CD14-positive monocyte (primary cell): ENCODE data around the gene DENND1B. TPM values are rescaled to one million over a fixed set of nuclear protein-coding genes. Genes with fewer than 3 reads are reported as not detected.

Experiments
- DNase-seq, 3 donors: peaks; one replicate each; pipeline ENCODE4 v3.0.0-alpha.2; 2011 to 2022
- H2AFZ ChIP-seq: 2 replicates; pipeline ENCODE4 v1.6.0; 2012; ENCODE audit warnings: mild to moderate bottlenecking, low read depth, low read length, inconsistent platforms; ENCODE audit not compliant: insufficient read depth, poor library complexity, severe bottlenecking
- H3K27ac ChIP-seq, 2 donors: 1 replicate in 1 of 2; 2 replicates in 1 of 2; pipeline ENCODE4 v1.5.1; 2012 to 2013; ENCODE audit warnings: low read length in 2 of 2, control low read depth in 1 of 2, inconsistent platforms in 1 of 2, low read depth in 1 of 2, mild to moderate bottlenecking in 1 of 2
- H3K27me3 ChIP-seq, 2 donors: one replicate each; pipeline versions ENCODE4 v1.6.0 to v1.6.1; 2011 to 2013; ENCODE audit warnings: low read length in 2 of 2; ENCODE audit not compliant: control insufficient read depth in 2 of 2, insufficient read depth in 2 of 2
- H3K36me3 ChIP-seq, 2 donors: replicated peaks in 1 of 2; 1 replicate in 1 of 2; 2 replicates in 1 of 2; pipeline versions ENCODE4 v1.5.1 to v1.6.1; 2012 to 2013; ENCODE audit warnings: low read length in 2 of 2, control low read depth in 1 of 2, inconsistent platforms in 1 of 2, mild to moderate bottlenecking in 1 of 2; ENCODE audit not compliant: insufficient read depth in 2 of 2, control insufficient read depth in 1 of 2
- H3K4me1 ChIP-seq, 2 donors: 1 replicate in 1 of 2; 2 replicates in 1 of 2; pipeline versions ENCODE4 v1.5.1 to v1.6.1; 2012 to 2013; ENCODE audit warnings: low read length in 2 of 2, control low read depth in 1 of 2, inconsistent platforms in 1 of 2, mild to moderate bottlenecking in 1 of 2, moderate library complexity in 1 of 2; ENCODE audit not compliant: insufficient read depth in 2 of 2, control insufficient read depth in 1 of 2
- H3K4me2 ChIP-seq: replicated peaks from 2 replicates; pipeline ENCODE3; 2012; ENCODE audit warnings: low read length, moderate library complexity, mild to moderate bottlenecking; ENCODE audit not compliant: poor library complexity, severe bottlenecking; ENCODE audit errors: extremely low read depth
- H3K4me3 ChIP-seq, 3 experiments: fragments of 200-600 bp in 1 of 3; sonication (generic) in 1 of 3; replicated peaks in 1 of 3; 1 replicate in 2 of 3; 2 replicates in 1 of 3; pipeline ENCODE4 v1.5.1; 2011 to 2013; ENCODE audit warnings: low read length in 3 of 3, mild to moderate bottlenecking in 3 of 3, control low read depth in 2 of 3, low read depth in 2 of 3, inconsistent platforms in 1 of 3, moderate library complexity in 1 of 3
- H3K79me2 ChIP-seq: 2 replicates; pipeline ENCODE4 v1.6.0; 2012; ENCODE audit warnings: mild to moderate bottlenecking, control low read depth, inconsistent platforms, low read length, moderate library complexity; ENCODE audit not compliant: insufficient read depth
- H3K9ac ChIP-seq: 2 replicates; pipeline ENCODE4 v1.6.0; 2017; ENCODE audit warnings: low read length, mild to moderate bottlenecking; ENCODE audit not compliant: insufficient read depth, poor library complexity, severe bottlenecking
- H3K9me3 ChIP-seq, 2 donors: replicated peaks in 1 of 2; 1 replicate in 1 of 2; 2 replicates in 1 of 2; pipeline versions ENCODE4 v1.5.1 to v1.6.1; 2012 to 2013; ENCODE audit warnings: low read length in 2 of 2, control low read depth in 1 of 2; ENCODE audit not compliant: control insufficient read depth in 1 of 2, insufficient read depth in 1 of 2
- H4K20me1 ChIP-seq: 2 replicates; pipeline ENCODE4 v1.6.0; 2012; ENCODE audit warnings: mild to moderate bottlenecking, low read length, control low read depth, moderate library complexity; ENCODE audit not compliant: insufficient read depth
- H3K27ac Mint-ChIP-seq, 7 donors: one replicate each; pipeline ENCODE4 v1.8.0; 2020; ENCODE audit warnings: mild to moderate bottlenecking in 7 of 7, mixed read lengths in 7 of 7, moderate library complexity in 6 of 7, inconsistent platforms in 2 of 7
- H3K27me3 Mint-ChIP-seq, 3 donors: one replicate each; pipeline ENCODE4 v1.8.0; 2021 to 2022; ENCODE audit warnings: low read depth in 3 of 3, mild to moderate bottlenecking in 3 of 3, mixed read lengths in 3 of 3, moderate library complexity in 3 of 3, inconsistent platforms in 1 of 3
- H3K36me3 Mint-ChIP-seq, 2 donors: one replicate each; pipeline ENCODE4 v1.8.0; 2020; ENCODE audit warnings: mixed read lengths in 2 of 2, inconsistent platforms in 1 of 2, mild to moderate bottlenecking in 1 of 2
- H3K4me1 Mint-ChIP-seq: one replicate; pipeline ENCODE4 v1.8.0; 2020; ENCODE audit warnings: mild to moderate bottlenecking, mixed read lengths
- H3K4me3 Mint-ChIP-seq, 2 donors: one replicate each; pipeline ENCODE4 v1.8.0; 2020; ENCODE audit warnings: mild to moderate bottlenecking in 2 of 2, mixed read lengths in 2 of 2, moderate library complexity in 1 of 2
- H3K9me3 Mint-ChIP-seq, 7 donors: one replicate each; pipeline ENCODE4 v1.8.0; 2020 to 2022; ENCODE audit warnings: mixed read lengths in 7 of 7, mild to moderate bottlenecking in 6 of 7, moderate library complexity in 6 of 7, inconsistent platforms in 2 of 7
- WGBS: methylation state at CpG from one replicate; pipeline ENCODE4 v1.1.5; 2013; ENCODE audit warnings: missing lambda C conversion rate; ENCODE audit not compliant: insufficient coverage; 5-methylcytosine and 5-hydroxymethylcytosine counted together
- intact Hi-C, 2 donors: fragments of 100-400 bp; cut with micrococcal nuclease; formaldehyde crosslinking; loops; one replicate each; pipeline versions ENCODE4 v1.15.0 to v1.15.1; 2023
- polyA plus RNA-seq, 3 donors: library from polyadenylated mRNA; depleted of rRNA in 1 of 3; unstranded in 2 of 3; stranded (reverse) in 1 of 3; fragments of 300-500 nt in 2 of 3; fragments of >200 nt in 1 of 3; fragmentation: Illumina TruSeq in 2 of 3; gene quantifications; 1 replicate in 2 of 3; 2 replicates in 1 of 3; pipeline ENCODE4 v1.2.3, GENCODE V29; 2012 to 2021
- TF ChIP-seq, protein P1 (sequence below): fragments of 200-600 bp; IDR thresholded peaks from one replicate; pipeline ENCODE4 v1.8.0; 2022; ENCODE audit warnings: antibody characterized with exemption, mild to moderate bottlenecking

The DENND1B gene
- polyA plus RNA-seq, 3 donors: 3.0 to 8.2 (median 5.7) TPM

DNA sequence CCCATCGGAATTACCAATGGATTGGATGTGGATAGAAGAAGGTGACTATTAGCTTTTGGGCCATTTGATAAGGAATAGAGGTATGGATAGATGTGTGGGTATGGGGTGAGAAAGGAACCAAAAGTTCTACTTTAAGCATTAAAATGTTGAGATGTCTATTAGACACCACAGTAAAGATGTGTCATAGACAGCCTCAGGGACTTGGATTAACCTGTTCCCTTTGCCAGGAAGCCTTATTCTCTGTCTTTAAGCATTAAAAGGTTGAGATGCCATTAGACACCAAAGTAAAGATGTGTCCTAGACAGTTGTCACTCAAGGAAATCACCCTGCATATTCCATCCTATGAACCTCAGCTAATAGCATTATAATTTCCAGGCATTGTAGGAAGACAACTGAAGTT lies 11.0 kb upstream of the DENND1B start:
- H3K27me3 ChIP-seq: no peaks in the 10 kb centered on the region
- peaks cover 0 to 6% (median 2%) of the 10 kb centered on the region in 7 donors for H3K9me3 Mint-ChIP-seq
- H3K9me3 ChIP-seq: no peaks in the 10 kb centered on the region
- no peak overlapping the region for H3K4me3 ChIP-seq
- no peaks in the 10 kb centered on the region for H3K27me3 Mint-ChIP-seq
- no peaks in the 10 kb centered on the region for H3K36me3 ChIP-seq
- H4K20me1 ChIP-seq: no peaks in the 10 kb centered on the region
- H3K4me3 Mint-ChIP-seq: no peak overlapping the region
- peaks cover 15% of the 10 kb centered on the region for H3K4me1 Mint-ChIP-seq
- H3K9ac ChIP-seq: no peak overlapping the region
- no peak overlapping the region for H3K27ac ChIP-seq
- intact Hi-C loops: no loop called here
- no peaks in the 10 kb centered on the region for H3K79me2 ChIP-seq
- H2AFZ ChIP-seq: no peak overlapping the region
- TF ChIP-seq, protein P1, sequence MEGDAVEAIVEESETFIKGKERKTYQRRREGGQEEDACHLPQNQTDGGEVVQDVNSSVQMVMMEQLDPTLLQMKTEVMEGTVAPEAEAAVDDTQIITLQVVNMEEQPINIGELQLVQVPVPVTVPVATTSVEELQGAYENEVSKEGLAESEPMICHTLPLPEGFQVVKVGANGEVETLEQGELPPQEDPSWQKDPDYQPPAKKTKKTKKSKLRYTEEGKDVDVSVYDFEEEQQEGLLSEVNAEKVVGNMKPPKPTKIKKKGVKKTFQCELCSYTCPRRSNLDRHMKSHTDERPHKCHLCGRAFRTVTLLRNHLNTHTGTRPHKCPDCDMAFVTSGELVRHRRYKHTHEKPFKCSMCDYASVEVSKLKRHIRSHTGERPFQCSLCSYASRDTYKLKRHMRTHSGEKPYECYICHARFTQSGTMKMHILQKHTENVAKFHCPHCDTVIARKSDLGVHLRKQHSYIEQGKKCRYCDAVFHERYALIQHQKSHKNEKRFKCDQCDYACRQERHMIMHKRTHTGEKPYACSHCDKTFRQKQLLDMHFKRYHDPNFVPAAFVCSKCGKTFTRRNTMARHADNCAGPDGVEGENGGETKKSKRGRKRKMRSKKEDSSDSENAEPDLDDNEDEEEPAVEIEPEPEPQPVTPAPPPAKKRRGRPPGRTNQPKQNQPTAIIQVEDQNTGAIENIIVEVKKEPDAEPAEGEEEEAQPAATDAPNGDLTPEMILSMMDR: no peak
- no CpG with 5 or more reads among the region's 1 CpG for WGBS
- H3K4me1 ChIP-seq: peaks cover 8 to 15% of the 10 kb centered on the region in 2 donors
- H3K36me3 Mint-ChIP-seq: no peaks in the 10 kb centered on the region
- DNase-seq: no peak
- H3K4me2 ChIP-seq: no peak overlapping the region
- no peak overlapping the region for H3K27ac Mint-ChIP-seq

DNA sequence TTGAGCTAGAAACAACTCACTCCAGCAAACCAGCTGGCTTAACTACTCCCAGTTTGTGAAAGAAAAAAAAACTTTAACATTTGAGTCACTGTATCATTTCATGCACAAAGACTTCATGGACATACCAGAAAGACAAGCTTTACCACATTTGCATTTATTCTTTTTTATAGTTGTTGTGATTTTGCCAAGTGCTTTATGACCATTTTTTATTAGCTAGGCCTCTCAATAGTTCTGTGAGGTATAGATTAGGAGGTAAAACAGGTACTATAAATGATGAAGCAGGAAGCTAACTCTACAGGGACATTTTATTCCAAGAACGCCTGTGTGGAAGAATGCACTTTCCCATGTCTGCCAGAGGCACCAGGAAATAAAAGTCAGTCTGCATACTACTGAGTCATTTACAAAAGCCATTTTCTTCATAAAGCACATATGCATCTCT lies 8.2 kb upstream of the DENND1B start:
- Histone ChIP-seq H3K4me1 (peaks cover 10 to 21% of the 10 kb centered on the region in 2 donors), H3K27ac (no peak overlapping the region), H3K27me3 (no peaks in the 10 kb centered on the region), H2AFZ (no peak overlapping the region), H4K20me1 (no peaks in the 10 kb centered on the region), H3K9ac (no peak overlapping the region), H3K79me2 (no peaks in the 10 kb centered on the region), H3K36me3 (no peaks in the 10 kb centered on the region), H3K9me3 (no peaks in the 10 kb centered on the region), H3K4me2 (no peak overlapping the region), H3K4me3 (no peak overlapping the region)
- Mint-ChIP-seq H3K4me1 (peaks cover 23% of the 10 kb centered on the region), H3K27ac (no peak overlapping the region), H3K9me3 (peaks cover 0 to 2% (median 0%) of the 10 kb centered on the region in 7 donors), H3K27me3 (no peaks in the 10 kb centered on the region), H3K4me3 (no peak overlapping the region), H3K36me3 (no peaks in the 10 kb centered on the region)
- no peak for DNase-seq
- TF ChIP-seq, protein P1: no peak
- WGBS: 83% methylated on average over 1 of the region's 1 CpG
- intact Hi-C loops: no loop called here
